HCT116 (cell line): ENCODE measurements around the gene ZC3H13. TPM values are rescaled to one million over a fixed set of nuclear protein-coding genes. Genes with fewer than 3 reads are reported as not detected.

ENCODE experiments used
- ATAC-seq: fragments of 200-7000 bp; cut with Tn5 transposase; 2 replicates; pipeline ENCODE4 v1.9.1; 2020; ENCODE audit warnings: mild to moderate bottlenecking, moderate library complexity
- BruUV-seq: library from RNA; stranded (reverse); fragments of 400-500 nt; replicated peaks from 2 replicates; lab custom pipeline; 2021; lab: Mats Ljungman, UMichigan
- CTCF ChIA-PET: fragments of 300-600 bp; sonication (Branson Sonifier 250); formaldehyde crosslinking; loops from one replicate; lab custom pipeline; 2021; ENCODE audit warnings: antibody characterized with exemption; lab: Charles Lee
- POLR2A ChIA-PET: fragments of 300-600, 350-600 bp; sonication (Branson Sonifier 250); formaldehyde crosslinking; loops from one replicate; lab custom pipeline; 2021; ENCODE audit warnings: antibody characterized with exemption; lab: Charles Lee
- RAD21 ChIA-PET, 2 experiments: fragments of 300-600 bp; sonication (Branson Sonifier 250); formaldehyde crosslinking; loops; one replicate each; lab custom pipeline; 2023; ENCODE audit warnings: low total read pairs in 2 of 2; ENCODE audit not compliant: uncharacterized antibody in 2 of 2, unreplicated experiment in 2 of 2, low non-redundant PET in 1 of 2; lab: Charles Lee
- DNase-seq: peaks from one replicate; pipeline ENCODE4 v3.0.0-alpha.2; 2010; ENCODE audit warnings: low read depth, low spot score
- H2AFZ ChIP-seq: fragments of 200-600 bp; shearing (Covaris generic), sonication (generic); 2 replicates; pipeline ENCODE4 v1.6.1; 2017; ENCODE audit warnings: low read depth, mixed run types, mixed read lengths, antibody characterized with exemption, low read length; ENCODE audit not compliant: poor library complexity, severe bottlenecking
- H3K27ac ChIP-seq: 2 replicates; pipeline ENCODE4 v1.5.1; 2012; ENCODE audit warnings: low read depth, low read length
- H3K27me3 ChIP-seq: fragments of 200-600 bp; sonication (generic); 2 replicates; pipeline ENCODE4 v1.6.1; 2016; ENCODE audit warnings: mixed run types, low read length, mixed read lengths; ENCODE audit not compliant: insufficient read depth
- H3K36me3 ChIP-seq, 2 experiments: fragments of 200-500 bp in 1 of 2; fragments of 200-600 bp in 1 of 2; sonication (Bioruptor generic) in 1 of 2; sonication (generic) in 1 of 2; 2 replicates each; pipeline versions ENCODE4 v1.5.1 to v1.6.1; 2014 to 2016; ENCODE audit warnings: low read length in 2 of 2, inconsistent platforms in 1 of 2, mixed read lengths in 1 of 2, mixed run types in 1 of 2; ENCODE audit not compliant: insufficient read depth in 2 of 2, control insufficient read depth in 1 of 2
- H3K4me1 ChIP-seq, 2 experiments: fragments of 200-600 bp in 1 of 2; sonication (generic) in 1 of 2; 2 replicates each; pipeline versions ENCODE4 v1.5.1 to v1.6.1; 2012 to 2017; ENCODE audit warnings: low read length in 2 of 2, inconsistent platforms in 1 of 2, mild to moderate bottlenecking in 1 of 2, mixed read lengths in 1 of 2, mixed run types in 1 of 2, moderate library complexity in 1 of 2; ENCODE audit not compliant: insufficient read depth in 2 of 2, control insufficient read depth in 1 of 2
- H3K4me2 ChIP-seq: fragments of 200-600 bp; sonication (generic); 2 replicates; pipeline ENCODE4 v1.6.1; 2017; ENCODE audit warnings: mixed run types, low read length, mixed read lengths
- H3K4me3 ChIP-seq, 2 experiments: fragments of 200-600 bp in 1 of 2; sonication (generic) in 1 of 2; replicated peaks in 1 of 2; 2 replicates each; pipeline ENCODE4 v1.5.1; 2011 to 2016; ENCODE audit warnings: low read length in 2 of 2, control low read depth in 1 of 2, low read depth in 1 of 2, mild to moderate bottlenecking in 1 of 2, mixed read lengths in 1 of 2, mixed run types in 1 of 2
- H3K79me2 ChIP-seq: fragments of 200-600 bp; sonication (generic); 2 replicates; pipeline ENCODE4 v1.6.1; 2017; ENCODE audit warnings: mild to moderate bottlenecking, mixed run types, low read length, moderate library complexity, mixed read lengths; ENCODE audit not compliant: insufficient read depth
- H3K9ac ChIP-seq: fragments of 200-600 bp; sonication (generic); 2 replicates; pipeline ENCODE4 v1.6.1; 2016; ENCODE audit warnings: low read length, mixed read lengths
- H3K9me2 ChIP-seq: fragments of 200-600 bp; sonication (generic), shearing (Covaris generic); 2 replicates; pipeline ENCODE4 v1.6.1; 2017; ENCODE audit warnings: mixed run types, mild to moderate bottlenecking, moderate library complexity; ENCODE audit not compliant: insufficient read depth
- H3K9me3 ChIP-seq, 2 experiments: fragments of 200-500 bp in 1 of 2; fragments of 200-600 bp in 1 of 2; sonication (Bioruptor generic) in 1 of 2; sonication (generic) in 1 of 2; 2 replicates each; pipeline ENCODE4 v1.6.1; 2014 to 2017; ENCODE audit warnings: low read length in 2 of 2, mixed read lengths in 2 of 2, inconsistent platforms in 1 of 2, low read depth in 1 of 2, mild to moderate bottlenecking in 1 of 2, mixed run types in 1 of 2, moderate library complexity in 1 of 2; ENCODE audit not compliant: control insufficient read depth in 1 of 2, insufficient read depth in 1 of 2
- H4K20me1 ChIP-seq: fragments of 200-600 bp; sonication (generic), shearing (Covaris generic); 2 replicates; pipeline ENCODE4 v1.6.1; 2017; ENCODE audit warnings: mixed run types, mild to moderate bottlenecking, moderate library complexity; ENCODE audit not compliant: insufficient read depth
- EZH2 ChIP-seq: fragments of 200-600 bp; sonication (generic); IDR thresholded peaks from 2 replicates; pipeline ENCODE4 v1.6.1; 2017; ENCODE audit warnings: antibody characterized with exemption, mixed run types
- EZH2phosphoT487 ChIP-seq: fragments of 200-600 bp; IDR thresholded peaks from 2 replicates; pipeline ENCODE4 v1.6.1; 2018; ENCODE audit warnings: antibody characterized with exemption, borderline replicate concordance
- FOSL1 ChIP-seq: IDR thresholded peaks from 2 replicates; pipeline ENCODE4 v1.6.1; 2012; ENCODE audit warnings: low read depth
- MAX ChIP-seq: IDR thresholded peaks from 2 replicates; pipeline ENCODE4 v1.6.1; 2012
- POLR2AphosphoS5 ChIP-seq: IDR thresholded peaks from 2 replicates; pipeline ENCODE4 v1.6.1; 2011; ENCODE audit warnings: mild to moderate bottlenecking, low read depth, low read length, moderate library complexity
- REST ChIP-seq: IDR thresholded peaks from 2 replicates; pipeline ENCODE4 v1.6.1; 2012; ENCODE audit warnings: low read depth
- intact Hi-C: fragments of 100-400 bp; cut with micrococcal nuclease; formaldehyde crosslinking; loops from 2 replicates; pipeline ENCODE4 v1.10.0; 2022
- total RNA-seq: library from RNA; stranded (reverse); gene quantifications from one replicate; pipeline ENCODE4 v1.2.1, GENCODE V29; 2021; ENCODE audit not compliant: unreplicated experiment

ZC3H13 gene
- total RNA-seq, 1 experiment from 2014 or later: 37.9 TPM

DNA sequence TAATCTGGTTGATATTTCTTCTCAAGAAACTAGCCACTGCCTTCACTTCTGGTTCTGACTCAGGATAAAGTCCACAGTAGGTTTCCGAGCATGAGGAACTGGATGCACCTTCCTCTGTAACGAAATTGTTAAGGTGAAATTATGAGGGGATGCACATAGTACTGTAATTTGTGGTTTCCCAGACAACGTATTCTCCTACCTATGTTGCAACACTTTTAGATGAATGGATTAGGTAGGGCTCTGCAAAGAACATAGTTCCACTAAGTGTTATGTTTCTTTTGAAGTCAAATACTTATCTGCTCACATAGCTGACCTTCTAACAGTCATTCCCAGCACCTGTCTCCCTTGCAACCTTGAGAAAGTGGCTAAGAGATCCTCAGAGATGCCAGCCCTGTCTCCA lies 5.7 kb upstream of the ZC3H13 start:
- Histone ChIP-seq H3K9me3 (no peaks in the 10 kb centered on the region), H3K36me3 (no peaks in the 10 kb centered on the region), H3K4me1 (peaks cover 4 to 6% of the 10 kb centered on the region in 2 experiments; a peak in 2 of 4 replicates), H3K9me2 (no peaks in the 10 kb centered on the region), H3K4me2 (no peak overlapping the region), H2AFZ (no peak overlapping the region), H3K9ac (no peak overlapping the region), H3K4me3 (no peak overlapping the region), H3K79me2 (no peaks in the 10 kb centered on the region), H3K27ac (no peak overlapping the region), H3K27me3 (no peaks in the 10 kb centered on the region)
- no peak for ATAC-seq
- POLR2A ChIA-PET: no interaction called here
- RAD21 ChIA-PET: no interaction called here
- CTCF ChIA-PET: no interaction called here
- intact Hi-C loops: no loop called here
- no peak for TF ChIP-seq FOSL1
- no peak for TF ChIP-seq EZH2
- TF ChIP-seq EZH2phosphoT487: no peak
- TF ChIP-seq MAX: no peak
- TF ChIP-seq REST: no peak
- TF ChIP-seq POLR2AphosphoS5: no peak
- TF ChIP-seq, all 23 proteins: peak for 0
- no TSS peak for BruUV-seq
- DNase-seq: no peak
- no peaks in the 10 kb centered on the region for H4K20me1 ChIP-seq
